H4 (cell line): ENCODE results near the gene LYAR. TPM values are rescaled to one million over a fixed set of nuclear protein-coding genes. Genes with fewer than 3 reads are reported as not detected.

Experiments used
- total RNA-seq: library from RNA; depleted of rRNA; stranded (reverse); fragments of >200 nt; shearing (Covaris generic); gene quantifications from 2 replicates; pipeline ENCODE4 v1.2.3, GENCODE V29; 2014; rRNA removed

Gene LYAR
- total RNA-seq, 1 experiment from 2014 or later, result 46.6 TPM

Other genes starting within 250 kb of the LYAR start
- gene OTOP1, start 63.2 kb downstream of the LYAR start, total RNA-seq, result not detected in 2 replicates
- 34.1 and 37.0 TPM in 2 replicates for gene TMEM128, start 41.9 kb downstream of the LYAR start, total RNA-seq
- gene ZBTB49, start 97 bp upstream of the LYAR start, total RNA-seq, result 4.6 and 5.5 TPM in 2 replicates
- gene NSG1, start 96.9 kb upstream of the LYAR start, total RNA-seq, result 7.5 and 8.9 TPM in 2 replicates